Thoracic aorta (tissue), 2 donors: Measurements from ENCODE around the gene STARD10. TPM values are rescaled to one million over a fixed set of nuclear protein-coding genes. Genes with fewer than 3 reads are reported as not detected.

Experiments used
- ATAC-seq: fragments of 150-250 bp; one replicate; pipeline ENCODE4 v1.8.0; 2017; ENCODE audit warnings: low read depth; ENCODE audit not compliant: insufficient number of reproducible peaks, low FRiP score
- DNase-seq: peaks from one replicate; pipeline ENCODE4 v3.0.0-alpha.2; 2020; ENCODE audit warnings: low spot score
- H3K27ac ChIP-seq, 2 donors: fragments of 200-600 bp; sonication (generic); 1 replicate in 1 of 2; 2 replicates in 1 of 2; pipeline ENCODE4 v1.5.1; 2016; ENCODE audit warnings: mild to moderate bottlenecking in 2 of 2, moderate library complexity in 2 of 2
- H3K27me3 ChIP-seq: fragments of 200-600 bp; sonication (generic); replicated peaks from 2 replicates; pipeline ENCODE4 v1.6.0; 2016; ENCODE audit warnings: mild to moderate bottlenecking; ENCODE audit not compliant: insufficient read depth
- H3K36me3 ChIP-seq: fragments of 200-600 bp; sonication (generic); one replicate; pipeline ENCODE4 v1.5.1; 2016
- H3K4me1 ChIP-seq, 2 donors: fragments of 200-600 bp; sonication (generic); 1 replicate in 1 of 2; 2 replicates in 1 of 2; pipeline versions ENCODE4 v1.5.1 to v1.6.0; 2016; ENCODE audit warnings: low read depth in 2 of 2, mild to moderate bottlenecking in 1 of 2; ENCODE audit not compliant: control insufficient read depth in 1 of 2
- H3K4me3 ChIP-seq: fragments of 200-600 bp; sonication (generic); 2 replicates; pipeline ENCODE4 v1.5.1; 2016; ENCODE audit warnings: mild to moderate bottlenecking
- H3K9me3 ChIP-seq: fragments of 200-600 bp; sonication (generic); 2 replicates; pipeline ENCODE4 v1.5.1; 2016
- total RNA-seq, 2 donors: library from RNA; depleted of rRNA; stranded (reverse); fragments of >200 nt; gene quantifications; one replicate each; pipeline versions ENCODE4 v1.1.0 to v1.2.3, GENCODE V29; 2016
- TF ChIP-seq, protein P1 (sequence below): fragments of 200-600 bp; sonication (generic); IDR thresholded peaks from one replicate; pipeline ENCODE4 v1.5.1; 2019; ENCODE audit warnings: antibody characterized with exemption

The STARD10 gene
- total RNA-seq, 2 donors from 2014 or later: 24.3 to 57.3 TPM

DNA sequence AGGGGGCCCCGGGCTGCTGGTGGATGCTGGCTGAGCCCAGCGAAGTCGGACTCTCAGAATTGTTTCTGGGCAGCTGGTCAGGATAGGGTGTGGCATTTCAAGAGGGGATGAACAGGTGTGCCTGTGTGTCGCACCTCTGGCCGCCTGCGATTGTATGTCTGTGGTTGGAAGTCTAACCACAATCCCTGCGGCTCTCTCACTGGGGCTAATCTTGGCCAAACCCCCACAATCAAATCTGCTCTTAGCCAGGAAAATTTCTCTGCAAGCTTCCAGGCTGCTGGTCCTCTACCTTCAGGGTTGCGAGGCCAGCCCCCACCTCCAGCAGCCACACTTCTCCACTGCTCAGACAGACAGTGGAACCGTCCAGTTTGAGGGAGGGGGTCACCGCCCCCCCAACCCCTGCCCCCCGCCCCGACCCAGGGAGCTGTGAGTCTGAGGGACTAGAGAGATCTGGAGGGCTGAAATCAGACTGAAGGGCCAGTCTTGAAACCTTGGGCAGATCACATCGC lies 21.3 kb upstream of the STARD10 start:
- Histone ChIP-seq H3K9me3 (no peaks in the 10 kb centered on the region), H3K4me1 (peaks cover 30 to 40% of the 10 kb centered on the region in 2 donors), H3K36me3 (no peaks in the 10 kb centered on the region), H3K27me3 (no peaks in the 10 kb centered on the region), H3K4me3 (peak overlapping the region; percentile 81), H3K27ac (peak overlapping the region; percentile 86 to 92)
- TF ChIP-seq, protein P1, sequence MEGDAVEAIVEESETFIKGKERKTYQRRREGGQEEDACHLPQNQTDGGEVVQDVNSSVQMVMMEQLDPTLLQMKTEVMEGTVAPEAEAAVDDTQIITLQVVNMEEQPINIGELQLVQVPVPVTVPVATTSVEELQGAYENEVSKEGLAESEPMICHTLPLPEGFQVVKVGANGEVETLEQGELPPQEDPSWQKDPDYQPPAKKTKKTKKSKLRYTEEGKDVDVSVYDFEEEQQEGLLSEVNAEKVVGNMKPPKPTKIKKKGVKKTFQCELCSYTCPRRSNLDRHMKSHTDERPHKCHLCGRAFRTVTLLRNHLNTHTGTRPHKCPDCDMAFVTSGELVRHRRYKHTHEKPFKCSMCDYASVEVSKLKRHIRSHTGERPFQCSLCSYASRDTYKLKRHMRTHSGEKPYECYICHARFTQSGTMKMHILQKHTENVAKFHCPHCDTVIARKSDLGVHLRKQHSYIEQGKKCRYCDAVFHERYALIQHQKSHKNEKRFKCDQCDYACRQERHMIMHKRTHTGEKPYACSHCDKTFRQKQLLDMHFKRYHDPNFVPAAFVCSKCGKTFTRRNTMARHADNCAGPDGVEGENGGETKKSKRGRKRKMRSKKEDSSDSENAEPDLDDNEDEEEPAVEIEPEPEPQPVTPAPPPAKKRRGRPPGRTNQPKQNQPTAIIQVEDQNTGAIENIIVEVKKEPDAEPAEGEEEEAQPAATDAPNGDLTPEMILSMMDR: no peak
- DNase-seq: no peak
- ATAC-seq: no peak

DNA sequence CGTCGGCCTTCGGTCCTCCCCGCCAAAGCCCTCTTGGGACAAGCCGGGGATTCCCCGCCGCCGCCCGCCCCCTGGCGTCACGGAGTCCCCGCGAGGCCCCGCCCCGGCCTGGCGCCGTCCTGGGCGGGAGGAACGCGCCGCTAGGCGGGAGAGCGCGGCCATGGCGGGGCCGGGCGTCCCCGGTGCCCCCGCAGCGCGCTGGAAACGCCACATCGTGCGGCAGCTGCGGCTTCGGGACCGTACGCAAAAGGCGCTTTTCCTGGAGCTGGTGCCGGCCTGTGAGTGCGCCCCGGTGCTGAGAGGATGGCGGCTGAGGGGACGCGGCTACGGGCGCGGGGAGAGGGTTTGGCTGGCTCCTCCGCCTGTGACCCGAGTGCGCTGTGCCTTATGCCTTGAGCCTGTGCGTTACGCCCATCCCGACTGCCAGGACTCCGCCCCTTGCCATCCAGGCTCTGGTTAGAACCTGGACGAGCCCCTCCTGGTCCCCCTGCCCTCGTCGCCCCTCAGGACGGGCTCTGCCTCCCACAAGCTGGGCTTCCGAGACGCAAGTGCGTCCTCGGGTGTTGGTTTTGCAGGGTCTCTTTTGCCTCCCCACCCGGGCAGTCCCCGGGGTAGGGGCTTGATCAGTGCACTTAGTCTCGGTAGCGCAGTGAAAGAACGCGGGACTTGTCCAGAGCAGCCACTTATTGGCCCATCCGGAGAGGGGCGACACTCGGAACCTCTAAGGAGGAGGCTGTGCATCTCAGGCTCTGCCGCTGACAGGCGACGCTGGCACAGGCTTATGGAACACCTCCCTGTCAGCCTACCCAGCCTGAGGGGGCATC lies 20.7 kb upstream of the STARD10 start, which contains the start of gene ATG16L2:
ATG16L2 (plus strand) TSS at position 126 of the 824 bp plus-strand sequence; CDS start at position 161, 35 bp downstream.
- DNase-seq: no peak
- peaks cover 30 to 40% of the 10 kb centered on the region in 2 donors for H3K4me1 ChIP-seq
- H3K9me3 ChIP-seq: no peaks in the 10 kb centered on the region
- H3K36me3 ChIP-seq: no peaks in the 10 kb centered on the region
- H3K27ac ChIP-seq: peak within 1 kb of the TSS; percentile 86 to 92
- no peaks in the 10 kb centered on the region for H3K27me3 ChIP-seq
- peak within 1 kb of the TSS; percentile 81 for H3K4me3 ChIP-seq
- peak; percentile 80 for ATAC-seq
- TF ChIP-seq, protein P1: peak; percentile 38

DNA sequence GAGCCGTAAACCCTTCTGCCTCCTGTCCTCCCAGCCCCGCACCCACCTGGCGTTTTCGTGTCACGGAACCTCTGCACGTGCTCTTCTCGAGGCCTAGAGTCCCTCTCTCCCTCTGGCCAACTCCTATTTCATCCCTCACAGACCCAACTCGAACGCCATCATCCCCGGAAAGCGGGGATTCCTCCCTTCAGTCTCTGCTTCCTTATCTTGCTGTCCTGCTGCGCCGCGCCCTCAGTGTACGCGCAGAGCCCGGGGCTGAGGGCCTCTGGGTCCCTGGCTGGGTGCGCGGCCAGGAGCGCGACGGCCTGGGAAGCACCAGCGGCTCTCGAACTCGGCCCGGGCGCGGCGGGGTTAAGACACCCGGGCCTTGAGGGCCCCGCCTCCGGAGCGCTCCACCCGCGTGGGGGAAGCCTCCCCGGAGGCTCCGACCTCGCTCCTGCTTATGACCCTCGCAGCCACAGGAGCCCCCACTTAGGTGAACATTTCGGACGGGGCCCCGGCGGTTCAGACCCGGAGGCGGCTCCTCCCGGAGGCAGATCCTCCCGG lies 20.0 kb upstream of the STARD10 start:
- TF ChIP-seq, protein P1: no peak
- Histone ChIP-seq H3K27ac (peak overlapping the region; percentile 86 to 92), H3K4me1 (peaks cover 30 to 40% of the 10 kb centered on the region in 2 donors), H3K4me3 (peak overlapping the region; percentile 81), H3K9me3 (no peaks in the 10 kb centered on the region), H3K36me3 (no peaks in the 10 kb centered on the region), H3K27me3 (no peaks in the 10 kb centered on the region)
- ATAC-seq (peak; percentile 73), DNase-seq (no peak)

DNA sequence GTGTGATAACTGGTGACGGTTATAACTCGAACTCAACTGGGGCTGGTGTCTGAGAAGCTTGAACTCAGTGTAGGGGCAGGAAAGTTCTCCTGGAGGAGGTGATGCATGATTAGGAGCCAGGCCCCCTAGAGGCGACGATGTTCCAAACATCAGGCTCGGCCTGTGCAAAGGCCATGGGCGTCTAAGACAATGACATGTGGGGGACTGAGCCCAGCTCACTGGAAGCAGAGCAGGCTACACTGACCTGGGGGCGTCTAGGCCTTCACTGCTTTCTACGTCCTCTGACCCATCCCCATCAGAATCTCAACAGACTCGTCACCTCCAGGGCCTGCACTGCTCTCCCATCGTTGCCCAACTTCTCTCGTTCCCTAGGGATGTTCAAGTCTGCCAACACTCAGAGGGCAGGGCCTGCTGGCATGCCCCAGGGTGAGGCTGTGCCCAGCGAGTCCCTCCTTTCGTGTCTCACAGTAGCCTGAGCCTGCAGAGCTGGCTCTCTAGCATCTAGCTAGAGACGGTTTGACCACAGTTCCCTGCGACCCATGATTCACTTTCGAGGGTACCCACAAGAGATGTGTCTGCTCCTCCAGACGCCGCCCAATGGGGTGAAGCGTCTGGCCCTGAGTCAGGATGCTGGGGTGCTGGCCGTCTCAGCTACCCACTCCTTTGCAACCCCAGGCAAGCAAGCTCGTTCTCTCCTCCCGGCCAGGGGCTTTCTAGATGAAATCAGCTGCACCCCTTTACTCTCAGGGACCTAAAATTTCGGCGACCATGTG lies 19.3 kb upstream of the STARD10 start:
- Histone ChIP-seq H3K4me3 (peak overlapping the region; percentile 81), H3K27ac (peak overlapping the region; percentile 86 to 92), H3K36me3 (no peaks in the 10 kb centered on the region), H3K9me3 (no peaks in the 10 kb centered on the region), H3K27me3 (no peaks in the 10 kb centered on the region), H3K4me1 (peaks cover 30 to 40% of the 10 kb centered on the region in 2 donors)
- peak; percentile 56 for ATAC-seq
- no peak for DNase-seq
- TF ChIP-seq, protein P1: peak; percentile 65
